Neural progenitor cell (in vitro differentiated cells): ENCODE results near the gene CDH1. TPM values are rescaled to one million over a fixed set of nuclear protein-coding genes. Genes with fewer than 3 reads are reported as not detected.

Source experiments
- DNase-seq: peaks from one replicate; pipeline ENCODE4 v3.0.0-alpha.2; 2016; ENCODE audit warnings: low spot score
- H2AFZ ChIP-seq: fragments of 200-600 bp; sonication (generic); replicated peaks from 2 replicates; pipeline ENCODE4 v1.6.1; 2016; ENCODE audit warnings: antibody characterized with exemption
- H3F3A ChIP-seq: fragments of 200-600 bp; sonication (generic); 2 replicates; pipeline ENCODE4 v1.6.1; 2016; ENCODE audit warnings: antibody characterized with exemption, low read depth
- H3K27ac ChIP-seq: fragments of 200-600 bp; sonication (generic); 2 replicates; pipeline ENCODE4 v1.5.1; 2016; ENCODE audit warnings: mild to moderate bottlenecking
- H3K27me3 ChIP-seq: fragments of 200-600 bp; sonication (generic); 2 replicates; pipeline ENCODE4 v1.6.1; 2016; ENCODE audit warnings: mild to moderate bottlenecking, moderate library complexity
- H3K36me3 ChIP-seq: fragments of 200-600 bp; sonication (generic); 2 replicates; pipeline ENCODE4 v1.5.1; 2016
- H3K4me1 ChIP-seq: fragments of 200-600 bp; sonication (generic); 2 replicates; pipeline ENCODE4 v1.6.1; 2016; ENCODE audit warnings: mixed run types
- H3K4me2 ChIP-seq: fragments of 200-600 bp; sonication (generic); 2 replicates; pipeline ENCODE4 v1.6.1; 2016
- H3K4me3 ChIP-seq: fragments of 200-600 bp; sonication (generic); 2 replicates; pipeline ENCODE4 v1.5.1; 2016
- H3K79me2 ChIP-seq: fragments of 200-600 bp; sonication (generic); 2 replicates; pipeline ENCODE4 v1.6.1; 2016; ENCODE audit warnings: low read depth
- H3K9ac ChIP-seq: fragments of 200-600 bp; sonication (generic); 2 replicates; pipeline ENCODE4 v1.6.1; 2016
- H3K9me3 ChIP-seq: fragments of 200-600 bp; sonication (generic); 2 replicates; pipeline ENCODE4 v1.5.1; 2016; ENCODE audit warnings: low read depth
- H4K20me1 ChIP-seq: fragments of 200-600 bp; sonication (generic); 2 replicates; pipeline ENCODE4 v1.6.1; 2016; ENCODE audit warnings: low read depth
- H3K27ac Mint-ChIP-seq: 3 replicates; pipeline ENCODE4 v1.8.0; 2021; ENCODE audit warnings: mixed read lengths
- H3K27me3 Mint-ChIP-seq: 2 replicates; pipeline ENCODE4 v1.8.0; 2022; ENCODE audit warnings: low read depth, mild to moderate bottlenecking, inconsistent platforms, moderate library complexity, mixed read lengths; ENCODE audit not compliant: insufficient read depth
- H3K36me3 Mint-ChIP-seq: 3 replicates; pipeline ENCODE4 v1.8.0; 2021; ENCODE audit warnings: mixed read lengths
- H3K4me1 Mint-ChIP-seq: 3 replicates; pipeline ENCODE4 v1.8.0; 2021; ENCODE audit warnings: mixed read lengths
- H3K4me3 Mint-ChIP-seq: 3 replicates; pipeline ENCODE4 v1.8.0; 2021; ENCODE audit warnings: mild to moderate bottlenecking, moderate library complexity, mixed read lengths
- H3K9me3 Mint-ChIP-seq: 3 replicates; pipeline ENCODE4 v1.8.0; 2020; ENCODE audit warnings: mixed read lengths
- EZH2 ChIP-seq: fragments of 200-600 bp; sonication (generic); IDR thresholded peaks from 2 replicates; pipeline ENCODE4 v1.6.1; 2017; ENCODE audit warnings: antibody characterized with exemption, mild to moderate bottlenecking, moderate library complexity
- EZH2phosphoT487 ChIP-seq: fragments of 200-600 bp; sonication (generic); IDR thresholded peaks from 2 replicates; pipeline ENCODE4 v1.6.1; 2017; ENCODE audit warnings: antibody characterized with exemption
- total RNA-seq: library from RNA; depleted of rRNA; stranded (reverse); fragments of >200 nt; gene quantifications from 2 replicates; pipeline ENCODE4 v1.2.3, GENCODE V29; 2015; ENCODE audit warnings: low replicate concordance
- TF ChIP-seq, protein P1 (sequence below): fragments of 200-600 bp; sonication (generic); IDR thresholded peaks from 2 replicates; pipeline ENCODE4 v1.5.1; 2017; ENCODE audit warnings: antibody characterized with exemption, mild to moderate bottlenecking

Gene CDH1
- total RNA-seq, 1 donor from 2014 or later, result 3.3 TPM

DNA sequence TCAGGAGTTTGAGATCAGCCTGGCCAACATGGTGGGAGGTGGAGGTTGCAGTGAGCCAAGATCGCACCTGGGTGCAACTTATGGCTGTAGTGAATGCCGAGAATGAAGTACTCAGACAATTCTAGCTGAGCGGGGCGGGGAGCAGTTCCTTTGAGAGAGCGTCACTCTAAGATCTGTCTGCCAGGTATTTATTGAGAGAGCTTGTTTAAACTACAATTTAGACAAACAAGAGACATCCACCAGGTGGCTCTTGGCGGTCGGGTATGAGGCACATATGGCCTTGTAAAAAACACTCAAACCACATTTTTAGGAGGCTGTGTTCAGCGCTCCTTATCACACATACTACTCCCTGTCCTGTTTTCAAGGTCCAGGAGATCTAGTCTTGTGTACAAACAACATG, 40.6 kb upstream of the CDH1 start:
- Histone ChIP-seq H3K4me2 (no peak overlapping the region), H3K9me3 (no peaks in the 10 kb centered on the region), H3K4me3 (no peak overlapping the region), H4K20me1 (no peaks in the 10 kb centered on the region), H3K27me3 (no peaks in the 10 kb centered on the region), H2AFZ (no peak overlapping the region), H3K36me3 (no peaks in the 10 kb centered on the region), H3K4me1 (no peaks in the 10 kb centered on the region), H3K79me2 (no peaks in the 10 kb centered on the region), H3K27ac (no peak overlapping the region), H3F3A (no peaks in the 10 kb centered on the region), H3K9ac (no peak overlapping the region)
- Mint-ChIP-seq H3K4me1 (peaks cover 4% of the 10 kb centered on the region), H3K9me3 (no peaks in the 10 kb centered on the region), H3K36me3 (peaks cover 2% of the 10 kb centered on the region), H3K27me3 (no peaks in the 10 kb centered on the region), H3K27ac (no peak overlapping the region), H3K4me3 (no peak overlapping the region)
- no peak for DNase-seq
- TF ChIP-seq EZH2, result no peak
- TF ChIP-seq, protein P1, sequence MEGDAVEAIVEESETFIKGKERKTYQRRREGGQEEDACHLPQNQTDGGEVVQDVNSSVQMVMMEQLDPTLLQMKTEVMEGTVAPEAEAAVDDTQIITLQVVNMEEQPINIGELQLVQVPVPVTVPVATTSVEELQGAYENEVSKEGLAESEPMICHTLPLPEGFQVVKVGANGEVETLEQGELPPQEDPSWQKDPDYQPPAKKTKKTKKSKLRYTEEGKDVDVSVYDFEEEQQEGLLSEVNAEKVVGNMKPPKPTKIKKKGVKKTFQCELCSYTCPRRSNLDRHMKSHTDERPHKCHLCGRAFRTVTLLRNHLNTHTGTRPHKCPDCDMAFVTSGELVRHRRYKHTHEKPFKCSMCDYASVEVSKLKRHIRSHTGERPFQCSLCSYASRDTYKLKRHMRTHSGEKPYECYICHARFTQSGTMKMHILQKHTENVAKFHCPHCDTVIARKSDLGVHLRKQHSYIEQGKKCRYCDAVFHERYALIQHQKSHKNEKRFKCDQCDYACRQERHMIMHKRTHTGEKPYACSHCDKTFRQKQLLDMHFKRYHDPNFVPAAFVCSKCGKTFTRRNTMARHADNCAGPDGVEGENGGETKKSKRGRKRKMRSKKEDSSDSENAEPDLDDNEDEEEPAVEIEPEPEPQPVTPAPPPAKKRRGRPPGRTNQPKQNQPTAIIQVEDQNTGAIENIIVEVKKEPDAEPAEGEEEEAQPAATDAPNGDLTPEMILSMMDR, result no peak
- TF ChIP-seq EZH2phosphoT487, result no peak

DNA sequence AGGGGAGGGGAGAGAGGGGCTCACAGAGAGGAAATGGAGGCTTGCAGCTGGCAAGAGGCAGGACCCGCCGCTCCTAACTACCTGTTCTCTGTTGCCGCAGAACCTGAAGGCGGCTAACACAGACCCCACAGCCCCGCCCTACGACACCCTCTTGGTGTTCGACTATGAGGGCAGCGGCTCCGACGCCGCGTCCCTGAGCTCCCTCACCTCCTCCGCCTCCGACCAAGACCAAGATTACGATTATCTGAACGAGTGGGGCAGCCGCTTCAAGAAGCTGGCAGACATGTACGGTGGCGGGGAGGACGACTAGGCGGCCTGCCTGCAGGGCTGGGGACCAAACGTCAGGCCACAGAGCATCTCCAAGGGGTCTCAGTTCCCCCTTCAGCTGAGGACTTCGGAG, 39.0 kb upstream of the CDH1 start:
- Histone ChIP-seq H2AFZ (no peak overlapping the region), H3K9me3 (no peaks in the 10 kb centered on the region)

GRCh38 chr16:68700120-68700519, 37.0 kb upstream of the CDH1 start:
- Histone ChIP-seq H3K36me3 (no peaks in the 10 kb centered on the region), H3K79me2 (no peaks in the 10 kb centered on the region), H3K9me3 (no peaks in the 10 kb centered on the region), H3K4me1 (no peaks in the 10 kb centered on the region), H3F3A (no peaks in the 10 kb centered on the region), H4K20me1 (no peaks in the 10 kb centered on the region), H3K4me2 (no peak overlapping the region), H3K27ac (no peak overlapping the region), H2AFZ (no peak overlapping the region), H3K4me3 (no peak overlapping the region), H3K27me3 (no peaks in the 10 kb centered on the region), H3K9ac (no peak overlapping the region)
- Mint-ChIP-seq H3K4me1 (peaks cover 4% of the 10 kb centered on the region), H3K27ac (no peak overlapping the region), H3K36me3 (no peaks in the 10 kb centered on the region), H3K27me3 (peaks cover 2% of the 10 kb centered on the region), H3K4me3 (no peak overlapping the region), H3K9me3 (no peaks in the 10 kb centered on the region)
- no peak for TF ChIP-seq EZH2phosphoT487
- TF ChIP-seq, protein P1, result no peak
- no peak for TF ChIP-seq EZH2
- DNase-seq, result no peak

More for the DNA sequence above, 39.0 kb upstream of the CDH1 start:
- H3K4me1 ChIP-seq, result no peaks in the 10 kb centered on the region
- no peak overlapping the region for H3K9ac ChIP-seq
- Mint-ChIP-seq H3K27ac (no peak overlapping the region), H3K4me1 (peaks cover 4% of the 10 kb centered on the region), H3K9me3 (no peaks in the 10 kb centered on the region), H3K4me3 (no peak overlapping the region), H3K27me3 (peaks cover 2% of the 10 kb centered on the region), H3K36me3 (peaks cover 2% of the 10 kb centered on the region)
- H3K27me3 ChIP-seq, result no peaks in the 10 kb centered on the region
- no peaks in the 10 kb centered on the region for H3K79me2 ChIP-seq
- H3K4me3 ChIP-seq, result no peak overlapping the region
- no peak for TF ChIP-seq EZH2phosphoT487
- TF ChIP-seq EZH2, result no peak
- TF ChIP-seq, protein P1, result no peak
- H3K27ac ChIP-seq, result no peak overlapping the region
- H3K4me2 ChIP-seq, result no peak overlapping the region
- no peaks in the 10 kb centered on the region for H3K36me3 ChIP-seq
- H3F3A ChIP-seq, result no peaks in the 10 kb centered on the region
- H4K20me1 ChIP-seq, result no peaks in the 10 kb centered on the region
- DNase-seq, result no peak
